MM.1S (cell line): Measurements from ENCODE around the gene MED1.
"Not testable (repeated sequence)": the region's sequence is repeated elsewhere in the genome, so short reads cannot be mapped to it uniquely, and the experiment has no call there.

ENCODE experiments used
- CTCF ChIP-seq: fragments of 300-600 bp; sonication (generic); IDR thresholded peaks from 2 replicates; pipeline ENCODE4 v1.5.1; 2016; ENCODE audit warnings: antibody characterized with exemption, low read length, mixed read lengths
- EZH2 ChIP-seq: fragments of 300-600 bp; sonication (generic); optimal IDR thresholded peaks from 2 replicates; pipeline ENCODE3; 2017; ENCODE audit warnings: low read depth, mild to moderate bottlenecking, antibody characterized with exemption, low read length, mixed read lengths

GRCh38 chr17:39367805-39368204 is 83.3 kb downstream of the MED1 start:
- TF ChIP-seq CTCF, EZH2: not testable (repeated sequence)
